GM18511 (cell line): Measurements from ENCODE around the gene MAPK6.
A peak's percentile ranks its signal among the peaks of the same experiment; 100 is the strongest.
"Not testable (repeated sequence)": the region's sequence is repeated elsewhere in the genome, so short reads cannot be mapped to it uniquely, and the experiment has no call there.

Experiments used
- ATAC-seq: cut with Tn5 transposase; IDR thresholded peaks from one replicate; pipeline ENCODE4 v1.9.1; 2021; ENCODE audit warnings: mild to moderate bottlenecking, moderate library complexity; ENCODE audit not compliant: unreplicated experiment

Gene MAPK6

DNA sequence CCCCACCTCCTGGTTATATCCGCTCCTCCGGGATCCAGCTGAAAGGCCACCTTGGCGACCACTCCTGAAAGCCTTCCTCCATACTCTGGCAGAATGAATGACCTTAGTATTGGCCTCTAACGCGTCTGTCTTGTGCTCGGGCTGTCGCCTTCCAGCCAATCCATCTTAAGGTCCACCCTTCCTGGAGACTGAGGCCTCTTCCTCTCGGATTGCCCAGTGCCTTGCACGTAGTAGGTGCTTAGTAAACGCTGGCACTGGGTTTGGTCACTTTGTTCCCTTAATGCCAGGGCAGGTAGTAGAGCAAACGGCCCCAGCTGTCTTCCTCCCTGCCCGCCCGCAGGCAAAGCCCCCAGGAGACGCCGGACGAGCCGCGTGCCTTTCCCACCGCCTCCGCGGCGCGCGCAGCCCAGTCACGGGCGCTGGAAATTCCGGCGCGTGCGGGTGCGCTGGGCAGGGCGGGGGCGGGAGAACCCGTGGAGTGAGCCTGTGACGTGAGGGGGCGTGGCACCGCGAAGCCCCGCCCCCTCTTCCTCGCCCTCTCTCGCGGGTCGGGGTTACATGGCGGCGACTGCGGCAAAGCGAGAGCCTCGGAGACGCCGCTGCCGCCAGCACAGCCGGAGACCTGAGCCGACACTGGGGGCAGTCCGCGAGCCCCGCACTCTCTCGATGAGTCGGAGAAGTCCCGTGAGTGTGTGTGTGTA lies at the start of gene MAPK6:
MAPK6 (plus strand) TSS at position 527 of the 701 bp plus-strand sequence. CDS start 27,242 bp downstream, outside the sequence.
- ATAC-seq: peak; percentile 79

- no peak for ATAC-seq
Measured at GRCh38 chr15:51969728-51970127, 49.3 kb upstream of the MAPK6 start.

DNA sequence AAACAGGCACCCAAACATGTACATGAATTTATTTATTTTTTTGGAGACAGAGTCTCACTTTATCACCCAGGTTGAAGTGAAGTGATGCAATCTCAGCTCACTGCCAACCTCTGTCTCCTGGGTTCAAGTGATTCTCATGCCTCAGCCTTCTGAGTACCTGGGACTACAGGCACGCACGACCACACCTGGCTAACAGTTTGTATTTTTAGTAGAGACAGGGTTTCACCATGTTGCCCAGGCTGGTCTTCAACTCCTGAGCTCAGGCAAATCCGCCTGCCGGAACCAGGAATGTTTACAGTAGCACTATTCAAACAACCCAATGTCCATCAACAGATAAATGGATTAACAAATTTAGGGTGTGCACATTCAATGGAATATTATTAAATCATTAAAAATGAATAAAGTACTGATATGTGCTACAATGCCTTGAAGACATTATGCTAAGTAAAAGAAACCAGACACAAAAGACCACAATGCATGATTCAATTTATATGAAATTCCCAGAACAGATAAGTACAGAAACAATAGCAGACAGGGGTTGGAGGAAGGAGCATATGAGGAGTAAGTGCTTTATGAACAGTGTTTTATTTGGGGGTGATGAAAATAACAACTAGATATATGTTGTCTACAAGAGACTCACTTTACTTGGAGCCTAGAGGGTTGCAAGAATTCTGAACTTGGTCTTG lies 48.7 kb upstream of the MAPK6 start:
- ATAC-seq: no peak

- ATAC-seq: peak; percentile 23
Measured at GRCh38 chr15:51971032-51971374, 48.0 kb upstream of the MAPK6 start.

DNA sequence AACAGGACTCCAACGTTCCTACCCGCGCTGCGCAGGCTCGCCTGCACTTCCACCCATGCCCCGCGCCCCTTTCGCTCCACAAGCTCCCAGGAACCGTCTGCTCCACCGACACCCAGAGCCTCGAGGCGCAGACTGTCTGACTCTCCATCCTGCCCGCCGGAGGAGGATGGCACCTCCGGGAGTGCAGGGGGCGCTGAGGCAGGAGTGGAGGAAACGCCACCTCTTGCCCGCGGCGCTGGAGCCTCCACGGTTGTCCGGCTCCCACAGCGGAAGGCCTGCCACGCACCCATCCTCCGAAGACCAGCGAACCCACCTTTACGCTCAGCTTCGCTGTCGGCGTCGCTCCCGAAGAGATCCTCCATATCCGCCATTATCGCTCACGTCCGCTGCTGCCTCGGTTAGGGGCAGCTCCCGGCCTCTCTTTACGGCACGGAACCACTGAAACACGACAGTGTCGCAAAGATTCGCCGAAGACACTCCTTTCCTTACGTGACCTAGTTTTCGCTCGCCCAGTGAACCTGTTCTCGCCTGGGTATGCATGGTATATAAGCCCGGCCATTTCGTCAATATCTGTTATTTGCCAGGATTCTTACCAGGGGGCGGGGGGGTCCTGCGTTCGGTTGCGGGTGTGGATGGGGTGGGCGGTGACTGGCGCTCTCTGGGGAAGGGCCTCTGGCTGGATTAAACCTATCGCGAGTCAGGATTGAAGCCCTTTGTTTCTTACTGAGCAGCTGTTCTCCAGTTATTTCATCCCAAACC lies 47.5 kb upstream of the MAPK6 start, which contains the start of gene LEO1:
LEO1 (minus strand) TSS at position 404 of the 759 bp plus-strand sequence; CDS start at position 371, 33 bp downstream.
- peak; percentile 90 for ATAC-seq

GRCh38 chr15:51973220-51973619 lies 45.8 kb upstream of the MAPK6 start:
- no peak for ATAC-seq

DNA sequence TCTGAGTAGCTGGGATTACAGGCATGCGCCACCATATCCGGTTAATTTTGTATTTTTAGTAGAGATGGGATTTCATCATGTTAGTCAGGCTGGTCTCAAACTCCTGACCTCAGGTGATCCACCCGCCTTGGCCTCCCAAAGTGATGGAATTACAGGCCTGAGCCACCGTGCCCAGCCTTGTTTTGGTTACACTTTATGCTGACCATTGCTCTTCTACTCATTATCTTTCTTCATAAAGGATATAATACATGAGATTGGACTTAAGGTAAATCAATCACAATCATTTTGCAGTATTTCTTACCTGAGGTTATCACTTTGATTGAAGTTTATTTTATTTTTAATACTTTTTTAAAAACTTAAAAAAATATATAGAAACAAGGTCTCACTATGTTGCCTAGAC lies 45.2 kb upstream of the MAPK6 start:
- no peak for ATAC-seq

GRCh38 chr15:51982013-51982769 lies 36.8 kb upstream of the MAPK6 start:
- peak; percentile 96 for ATAC-seq

DNA sequence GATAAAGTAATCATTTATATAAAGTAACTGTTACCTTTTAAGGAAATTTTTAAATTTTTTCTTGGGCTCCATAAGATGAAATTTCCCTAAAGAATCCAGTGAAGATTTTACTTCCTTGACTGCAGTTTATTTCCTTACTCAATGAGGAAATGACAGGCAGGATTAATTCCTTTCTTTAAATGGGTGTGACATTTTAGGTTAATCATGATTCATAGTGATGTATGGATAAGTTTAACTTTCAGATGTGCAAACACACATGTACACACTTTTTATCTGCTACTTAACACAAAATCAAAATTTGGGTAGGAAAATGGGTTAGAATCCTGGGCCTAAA lies 36.3 kb upstream of the MAPK6 start:
- no peak for ATAC-seq

DNA sequence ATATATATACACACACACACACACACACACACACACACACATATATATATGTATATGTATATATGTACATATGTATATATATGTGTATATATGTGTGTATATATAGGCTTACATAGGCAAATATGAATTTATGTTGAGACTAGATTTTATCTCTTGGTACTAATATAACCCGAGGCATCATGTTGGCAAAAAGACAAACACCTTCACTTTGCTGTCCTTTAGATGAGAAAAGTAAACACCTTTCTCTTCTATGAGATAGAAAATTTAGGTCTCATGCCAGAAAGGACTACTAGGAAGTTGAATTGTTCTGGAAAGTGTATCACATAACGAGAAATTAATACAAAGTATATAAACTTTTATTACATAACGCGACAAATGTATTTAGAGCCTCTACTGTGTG lies 27.9 kb upstream of the MAPK6 start:
- no peak for ATAC-seq

- no peak for ATAC-seq
Measured at GRCh38 chr15:51992953-51993352, 26.1 kb upstream of the MAPK6 start.

- ATAC-seq: no peak
Measured at GRCh38 chr15:52002351-52002750, 16.7 kb upstream of the MAPK6 start.

DNA sequence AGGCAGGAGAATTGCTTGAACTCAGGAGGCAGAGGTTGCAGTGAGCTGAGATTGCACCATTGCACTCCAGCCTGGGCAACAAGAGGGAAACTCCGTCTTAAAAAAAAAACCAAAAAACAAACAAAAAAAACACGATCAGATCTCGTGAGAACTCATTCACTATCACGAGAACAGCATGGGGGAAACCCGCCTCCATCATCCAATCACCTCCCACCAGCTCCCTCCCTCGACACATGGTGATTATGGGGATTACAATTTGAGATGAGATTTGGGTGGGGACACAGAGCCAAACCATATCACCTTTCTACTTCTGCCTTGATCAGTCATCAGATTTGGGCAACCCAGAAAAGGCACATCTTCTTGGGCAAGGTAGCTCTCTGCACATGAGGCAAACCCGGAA lies 15.9 kb upstream of the MAPK6 start:
- ATAC-seq: not testable (repeated sequence)

DNA sequence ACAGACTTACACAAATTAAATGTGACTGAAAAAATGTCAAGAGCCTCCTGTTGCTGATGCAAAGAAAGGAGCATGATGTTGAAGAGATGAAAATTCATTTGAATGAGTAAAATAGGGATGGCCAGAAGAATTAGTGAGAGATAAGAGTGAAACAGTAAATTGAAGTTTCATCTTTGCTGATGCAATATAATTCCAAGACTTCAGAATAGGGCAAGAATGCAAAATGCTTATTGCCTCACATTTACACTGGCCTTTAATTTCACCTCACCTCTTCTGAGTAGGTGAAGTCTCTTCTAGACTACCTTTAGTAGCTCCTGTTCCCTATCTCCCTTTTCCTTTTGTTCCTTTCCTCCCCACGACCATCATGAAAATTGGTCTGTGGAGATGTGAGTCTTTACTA lies 15.3 kb upstream of the MAPK6 start:
- ATAC-seq: no peak

- ATAC-seq: no peak
Measured at GRCh38 chr15:52004806-52005205, 14.2 kb upstream of the MAPK6 start.

- ATAC-seq: peak; percentile 77
Measured at GRCh38 chr15:52005748-52006701, 13.0 kb upstream of the MAPK6 start.

DNA sequence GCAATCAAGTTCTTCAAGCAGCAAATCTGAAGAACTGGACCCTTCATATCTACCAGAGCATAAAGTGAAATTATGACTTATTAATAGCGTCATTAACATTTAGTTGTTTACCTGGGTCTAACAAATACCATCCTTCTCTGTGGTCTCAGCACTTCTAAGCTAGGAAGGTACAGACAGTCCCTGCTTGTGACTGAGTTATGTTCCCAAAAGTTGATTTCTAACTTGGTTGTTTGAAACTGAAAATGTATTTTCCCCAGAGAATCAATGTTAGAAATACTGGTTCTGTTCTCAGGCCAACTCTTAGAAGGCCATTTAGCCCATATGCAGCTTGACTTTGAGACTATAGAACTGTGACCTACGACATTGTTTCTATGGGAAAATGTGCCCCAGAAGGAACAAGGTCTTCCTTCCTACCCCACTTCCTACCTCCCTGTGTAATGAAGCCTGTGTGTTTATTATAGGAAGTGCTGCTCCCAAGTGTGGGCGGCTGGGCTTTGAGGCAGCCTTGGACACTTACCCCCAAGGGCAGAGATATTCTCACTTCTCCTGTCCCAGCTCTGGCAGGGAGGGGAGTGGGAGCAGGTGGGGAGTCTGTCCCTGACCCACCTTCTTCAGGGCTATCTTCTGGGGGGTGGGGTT lies 12.2 kb upstream of the MAPK6 start:
- peak; percentile 43 for ATAC-seq

DNA sequence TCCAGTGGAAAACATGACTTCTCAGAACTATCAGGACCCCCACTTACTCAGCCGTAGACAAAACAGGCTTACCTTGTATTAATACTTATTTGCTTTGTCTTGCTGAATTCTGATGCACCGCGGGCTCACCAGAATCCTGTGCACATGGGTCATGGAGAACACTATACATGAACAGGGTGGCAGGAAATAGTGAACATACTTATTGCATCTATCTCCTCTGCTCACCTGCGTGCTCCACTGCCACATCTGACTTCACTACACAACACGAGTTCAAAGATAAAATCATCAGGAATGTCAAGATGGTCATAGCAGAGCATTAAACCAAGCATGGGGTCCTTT lies 10.7 kb upstream of the MAPK6 start:
- no peak for ATAC-seq

DNA sequence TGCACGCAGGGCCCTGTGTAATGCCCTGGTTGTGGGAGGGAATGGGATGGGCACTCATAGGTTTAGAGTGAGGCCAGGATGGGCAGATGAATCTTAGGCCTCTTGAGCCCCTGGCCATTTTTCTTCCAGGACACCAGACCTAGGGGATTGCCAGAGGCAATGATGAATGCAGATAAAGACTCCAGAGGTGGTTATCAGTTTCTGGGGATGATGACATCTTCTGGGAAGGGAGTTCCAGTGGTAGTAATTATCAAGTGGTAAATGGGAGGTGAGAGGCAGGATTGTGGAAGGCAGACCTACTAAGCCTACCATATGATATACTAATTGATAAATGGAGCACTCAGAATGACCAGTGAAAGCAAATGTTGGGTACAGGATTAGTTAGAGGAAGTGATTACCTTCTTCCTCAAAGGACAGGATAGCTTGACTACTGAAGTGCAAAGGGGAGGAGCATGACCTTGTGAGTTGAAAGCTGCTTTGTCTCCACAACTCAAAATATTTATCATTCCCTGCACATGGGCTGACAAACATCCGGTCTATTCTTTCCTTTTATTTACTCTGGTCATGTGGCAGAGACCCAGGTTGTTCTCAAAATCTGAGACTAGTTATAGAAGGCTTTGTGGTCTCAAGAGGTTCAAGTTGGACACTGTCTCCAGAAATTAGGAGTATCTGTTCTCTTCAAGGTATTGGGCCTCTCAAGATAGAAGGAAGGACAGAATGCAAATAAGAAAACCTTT lies 10.2 kb upstream of the MAPK6 start:
- peak; percentile 29 for ATAC-seq
